Nephron (organoid): ENCODE measurements around the gene AKT1.

Source experiments
- H3K27ac Mint-ChIP-seq, 3 experiments: 2 replicates each; pipeline ENCODE4 v1.8.0; 2020; ENCODE audit warnings: mixed read lengths in 3 of 3, mild to moderate bottlenecking in 2 of 3, moderate library complexity in 1 of 3
- H3K27me3 Mint-ChIP-seq: 2 replicates; pipeline ENCODE4 v1.8.0; 2021; ENCODE audit warnings: low read depth, mild to moderate bottlenecking, moderate library complexity, mixed read lengths
- H3K36me3 Mint-ChIP-seq: 2 replicates; pipeline ENCODE4 v1.8.0; 2020; ENCODE audit warnings: low read depth, mixed read lengths
- H3K4me1 Mint-ChIP-seq: 2 replicates; pipeline ENCODE4 v1.8.0; 2020; ENCODE audit warnings: mixed read lengths
- H3K4me3 Mint-ChIP-seq, 3 experiments: 2 replicates each; pipeline ENCODE4 v1.8.0; 2020; ENCODE audit warnings: mild to moderate bottlenecking in 3 of 3, mixed read lengths in 3 of 3, moderate library complexity in 2 of 3
- H3K9me3 Mint-ChIP-seq: 2 replicates; pipeline ENCODE4 v1.8.0; 2020; ENCODE audit warnings: mixed read lengths
- CTCF ChIP-seq, 3 experiments: fragments of 200-600 bp; sonication (generic); IDR thresholded peaks; one replicate each; pipeline ENCODE4 v1.5.0; 2021; ENCODE audit warnings: antibody characterized with exemption in 3 of 3; ENCODE audit not compliant: unreplicated experiment in 3 of 3

Gene AKT1

GRCh38 chr14:104804481-104805325 lies 9.2 kb upstream of the AKT1 start:
- no peaks in the 10 kb centered on the region for H3K36me3 Mint-ChIP-seq
- peaks cover 8% of the 10 kb centered on the region for H3K4me1 Mint-ChIP-seq
- peaks cover 16% of the 10 kb centered on the region for H3K27me3 Mint-ChIP-seq
- no peaks in the 10 kb centered on the region for H3K9me3 Mint-ChIP-seq
- no peak for TF ChIP-seq CTCF (IDR thresholded peaks at IDR 0.05; ENCODE audit: unreplicated experiment in 3 of 3)
- H3K27ac Mint-ChIP-seq = no peak overlapping the region
- peak overlapping the region in 2 of 3 experiments; percentile 24 for H3K4me3 Mint-ChIP-seq

- no peaks in the 10 kb centered on the region for H3K9me3 Mint-ChIP-seq
- H3K27ac Mint-ChIP-seq = no peak overlapping the region
- H3K4me3 Mint-ChIP-seq = peak overlapping the region; percentile 31 to 63 (median 38)
- no peaks in the 10 kb centered on the region for H3K36me3 Mint-ChIP-seq
- TF ChIP-seq CTCF (IDR thresholded peaks at IDR 0.05; ENCODE audit: unreplicated experiment in 3 of 3) = no peak
- peaks cover 18% of the 10 kb centered on the region for H3K27me3 Mint-ChIP-seq
- peaks cover 15% of the 10 kb centered on the region for H3K4me1 Mint-ChIP-seq
These were observed 8.4 kb upstream of the AKT1 start for GRCh38 chr14:104803912-104804410.

GRCh38 chr14:104803280-104803911 lies 7.8 kb upstream of the AKT1 start:
- Mint-ChIP-seq H3K9me3 (no peaks in the 10 kb centered on the region), H3K4me1 (peaks cover 15% of the 10 kb centered on the region), H3K27me3 (peaks cover 18% of the 10 kb centered on the region), H3K27ac (no peak overlapping the region), H3K36me3 (no peaks in the 10 kb centered on the region), H3K4me3 (peak overlapping the region; percentile 31 to 63 (median 38))
- TF ChIP-seq CTCF (IDR thresholded peaks at IDR 0.05; ENCODE audit: unreplicated experiment in 3 of 3) = no peak

GRCh38 chr14:104802394-104803184 lies 7.0 kb upstream of the AKT1 start:
- Mint-ChIP-seq H3K4me3 (peak overlapping the region; percentile 72 to 77 (median 76)), H3K9me3 (no peaks in the 10 kb centered on the region), H3K27ac (no peak overlapping the region), H3K4me1 (peaks cover 15% of the 10 kb centered on the region), H3K36me3 (no peaks in the 10 kb centered on the region), H3K27me3 (peaks cover 18% of the 10 kb centered on the region)
- no peak for TF ChIP-seq CTCF (IDR thresholded peaks at IDR 0.05; ENCODE audit: unreplicated experiment in 3 of 3)

GRCh38 chr14:104801520-104802393 lies 6.2 kb upstream of the AKT1 start:
- Mint-ChIP-seq H3K36me3 (no peaks in the 10 kb centered on the region), H3K9me3 (no peaks in the 10 kb centered on the region), H3K4me3 (peak overlapping the region; percentile 83 to 89 (median 88)), H3K27me3 (peaks cover 18% of the 10 kb centered on the region), H3K4me1 (peaks cover 15% of the 10 kb centered on the region), H3K27ac (peak overlapping the region in 1 of 3 experiments; percentile 22)
- TF ChIP-seq CTCF (IDR thresholded peaks at IDR 0.05; ENCODE audit: unreplicated experiment in 3 of 3) = no peak
